Uterine smooth muscle cell (primary cell): ENCODE results near the gene WDR73. TPM values are rescaled to one million over a fixed set of nuclear protein-coding genes. Genes with fewer than 3 reads are reported as not detected.

Source experiments
- total RNA-seq: library from RNA; depleted of rRNA; stranded (reverse); fragments of >200 nt; gene quantifications from 2 replicates; pipeline ENCODE4 v1.2.3, GENCODE V29; 2014

The WDR73 gene
- 30.4 and 32.2 TPM in 2 replicates for total RNA-seq

DNA sequence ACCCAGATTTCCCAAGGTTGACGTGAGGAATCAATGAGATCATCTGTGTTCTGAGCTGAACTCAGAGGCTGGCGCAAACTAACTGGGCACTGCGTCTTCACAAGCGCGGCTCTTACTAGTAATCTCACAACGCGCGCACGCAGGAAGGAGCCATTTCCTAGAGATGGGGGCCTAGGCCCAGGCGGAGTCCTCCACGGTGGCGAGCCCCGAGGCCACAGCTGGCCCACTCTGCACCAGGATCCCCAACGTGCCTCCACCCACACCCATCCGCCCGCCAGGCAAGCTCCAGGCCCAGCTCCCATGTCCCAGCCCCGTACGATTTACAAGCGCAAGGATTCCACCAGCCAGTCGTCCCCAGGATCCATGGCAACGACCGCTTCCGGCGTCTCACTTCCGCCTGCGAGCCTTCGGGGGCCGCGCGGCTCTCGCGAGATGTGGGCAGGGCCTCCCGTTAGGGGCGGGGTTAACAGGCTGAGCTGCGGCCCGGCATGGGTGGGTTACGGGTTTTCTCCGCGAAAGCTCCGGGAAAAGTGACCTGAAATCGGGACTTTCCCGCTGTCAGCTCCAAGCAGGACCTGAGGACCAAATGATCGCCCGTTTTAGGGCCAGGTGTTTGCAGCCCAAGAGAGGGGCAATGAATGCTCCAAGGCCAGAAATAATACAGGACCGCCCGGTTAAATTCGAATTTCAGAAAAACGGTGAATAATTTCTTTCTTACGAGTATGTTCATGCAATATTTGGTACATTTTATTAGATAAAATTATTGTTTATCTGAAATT, at the start of gene WDR73:
TSS of gene WDR73 (minus strand) at position 374 of the 779 bp plus-strand sequence. CDS start at position 365, 9 bp downstream.

DNA sequence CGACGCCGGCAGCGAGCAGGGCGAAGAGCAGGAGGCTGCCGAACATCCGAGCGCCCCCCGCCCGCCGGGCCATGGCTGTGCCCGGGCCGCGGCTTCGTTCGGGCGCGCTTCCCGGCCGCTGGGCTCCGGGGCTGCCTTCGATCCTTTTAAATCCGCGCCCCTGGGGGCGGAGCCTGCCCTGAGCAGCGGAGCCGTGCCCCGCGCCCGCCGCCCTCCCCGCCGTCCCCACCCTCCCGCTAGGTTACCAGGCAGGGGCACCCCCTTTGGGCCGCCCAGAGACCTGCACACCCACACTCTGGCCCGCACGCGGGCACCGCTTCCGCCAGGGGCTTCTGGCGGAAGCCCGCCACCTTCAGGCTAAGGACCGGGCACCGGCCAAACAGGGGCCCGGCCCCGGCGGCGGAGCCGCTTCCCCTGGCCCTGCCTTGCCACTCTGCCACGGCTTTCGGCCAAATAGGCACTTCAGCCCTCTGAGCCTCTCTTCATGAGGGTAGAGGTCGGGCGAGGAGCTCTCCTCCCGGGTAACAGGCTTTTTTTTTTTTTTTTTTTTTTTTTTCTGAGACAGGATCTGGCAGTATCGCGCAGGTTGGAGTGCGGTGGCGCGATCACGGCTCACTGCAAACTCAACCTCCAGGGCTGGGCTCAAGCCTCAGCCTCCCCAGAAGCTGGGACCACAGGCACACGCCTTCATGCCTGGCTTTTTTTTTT, 4.2 kb upstream of the WDR73 start, which contains the start of gene NMB:
TSS of gene NMB (minus strand) at position 120 of the 708 bp plus-strand sequence. CDS start at position 73, 47 bp downstream.

DNA sequence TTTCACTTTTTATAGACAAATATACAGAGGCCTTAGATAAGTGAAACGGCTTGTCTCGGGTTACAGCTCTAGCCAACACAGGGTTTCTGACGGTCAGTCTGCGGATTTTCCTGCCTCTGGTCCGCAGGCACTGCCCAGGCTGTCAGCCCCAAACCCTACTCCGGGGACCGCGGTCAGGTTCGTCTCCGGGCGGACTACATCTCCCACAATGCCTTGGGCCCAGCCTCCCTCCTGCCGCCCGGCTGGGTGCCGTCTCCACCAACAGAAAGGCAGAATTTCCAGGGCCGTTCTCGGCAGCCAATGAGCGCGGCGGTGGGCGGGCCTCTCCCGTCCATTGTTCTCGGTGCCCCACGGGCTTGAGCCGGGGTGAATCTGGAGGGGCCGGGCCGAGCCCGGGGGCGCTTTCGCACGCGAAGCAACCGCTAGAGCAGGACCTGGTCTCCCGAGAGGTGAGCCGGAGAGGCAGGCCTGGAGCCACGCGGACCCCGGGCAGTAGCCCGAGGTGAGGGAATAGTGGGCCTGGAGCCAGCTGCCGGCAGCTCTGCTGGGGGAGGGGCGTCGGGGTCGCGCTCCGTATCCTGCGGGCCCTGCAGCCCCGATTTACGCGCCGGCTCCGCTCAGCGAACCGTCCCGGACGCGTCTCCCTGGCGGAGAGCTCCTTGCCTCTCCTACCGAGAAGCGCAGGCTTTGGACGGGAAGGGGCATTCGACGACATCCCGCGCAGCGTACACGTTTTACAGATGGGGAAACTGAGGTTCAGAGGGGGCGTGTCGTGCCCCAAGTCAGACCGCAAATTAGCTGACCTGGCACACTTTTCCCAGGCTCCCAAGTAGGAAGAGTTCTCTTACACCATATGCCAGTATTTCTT, 53.2 kb downstream of the WDR73 start, which contains the start of gene ZSCAN2:
TSS of gene ZSCAN2 (plus strand) at position 323 of the 868 bp plus-strand sequence. CDS start 2,919 bp downstream, outside the sequence.

Other genes with a start within 250 kb of the WDR73 start
- gene ZSCAN2, start 53.3 kb downstream of the WDR73 start, total RNA-seq = 7.4 and 8.1 TPM in 2 replicates
- 3.6 and 4.0 TPM in 2 replicates for gene NMB, start 3.9 kb upstream of the WDR73 start, total RNA-seq
- 277 and 309 TPM in 2 replicates for gene SEC11A, start 61.9 kb upstream of the WDR73 start, total RNA-seq
- 3.3 and 3.7 TPM in 2 replicates for gene ZNF592, start 94.3 kb upstream of the WDR73 start, total RNA-seq
- 0.11 and 0.25 TPM in 2 replicates for gene ALPK3, start 163.1 kb upstream of the WDR73 start, total RNA-seq
- under 0.01 and 0.12 TPM in 2 replicates for gene SLC28A1, start 230.4 kb upstream of the WDR73 start, total RNA-seq